Endothelial cell of umbilical vein (primary cell): ENCODE measurements around the gene UHRF1. TPM values are rescaled to one million over a fixed set of nuclear protein-coding genes. Genes with fewer than 3 reads are reported as not detected.
"Not testable (repeated sequence)": the region's sequence is repeated elsewhere in the genome, so short reads cannot be mapped to it uniquely, and the experiment has no call there.

Source experiments
- BruUV-seq: library from RNA; stranded (reverse); fragments of 400-500 nt; replicated peaks from 2 replicates; lab custom pipeline; 2021; lab: Mats Ljungman, UMichigan
- CTCF ChIA-PET: fragments of 300-600, 350-600 bp; sonication (Branson Sonifier 250); formaldehyde crosslinking; loops from one replicate; lab custom pipeline; 2021; ENCODE audit warnings: antibody characterized with exemption, inconsistent platforms; lab: Charles Lee
- POLR2A ChIA-PET: fragments of 300-600, 350-600 bp; sonication (Branson Sonifier 250); formaldehyde crosslinking; loops from one replicate; lab custom pipeline; 2021; ENCODE audit warnings: antibody characterized with exemption, inconsistent platforms; lab: Charles Lee
- DNase-seq: peaks from one replicate; pipeline ENCODE4 v3.0.0-alpha.2; 2011; ENCODE audit warnings: low read depth, low spot score
- FAIRE-seq: peaks from 2 replicates; lab custom pipeline; 2011; peaks lifted over from hg19 to GRCh38; lab: Jason Lieb, UNC
- H2AFZ ChIP-seq: 2 replicates; pipeline ENCODE4 v1.6.0; 2012; ENCODE audit warnings: low read depth, low read length, control low read depth, inconsistent platforms
- H3K27ac ChIP-seq: 2 replicates; pipeline ENCODE4 v1.5.1; 2011; ENCODE audit warnings: low read depth, mild to moderate bottlenecking, control low read depth, low read length, moderate library complexity; ENCODE audit not compliant: insufficient read depth
- H3K27me3 ChIP-seq, 2 experiments: 2 replicates each; pipeline versions ENCODE4 v1.6.0 to v1.6.1; 2011; ENCODE audit warnings: low read length in 2 of 2, mixed read lengths in 1 of 2; ENCODE audit not compliant: control insufficient read depth in 2 of 2, insufficient read depth in 2 of 2
- H3K36me3 ChIP-seq, 2 experiments: 2 replicates in 1 of 2; 3 replicates in 1 of 2; pipeline ENCODE4 v1.5.1; 2011; ENCODE audit warnings: low read length in 2 of 2, mild to moderate bottlenecking in 1 of 2, moderate library complexity in 1 of 2; ENCODE audit not compliant: control insufficient read depth in 2 of 2, insufficient read depth in 2 of 2; ENCODE audit errors: extremely low read depth in 1 of 2
- H3K4me1 ChIP-seq: 3 replicates; pipeline ENCODE4 v1.5.1; 2011; ENCODE audit warnings: mild to moderate bottlenecking, low read length; ENCODE audit not compliant: control insufficient read depth, insufficient read depth; ENCODE audit errors: extremely low read depth
- H3K4me2 ChIP-seq: 2 replicates; pipeline ENCODE4 v1.6.1; 2011; ENCODE audit warnings: low read length, control low read depth, mixed read lengths; ENCODE audit not compliant: insufficient read depth
- H3K4me3 ChIP-seq, 3 experiments: fragments of 200-600 bp in 1 of 3; sonication (generic), shearing (Covaris generic) in 1 of 3; replicated peaks in 1 of 3; 2 replicates each; pipeline ENCODE4 v1.5.1; 2011 to 2016; ENCODE audit warnings: control low read depth in 3 of 3, low read length in 3 of 3, mild to moderate bottlenecking in 2 of 3, inconsistent platforms in 1 of 3, low read depth in 1 of 3, moderate library complexity in 1 of 3; ENCODE audit not compliant: insufficient read depth in 1 of 3
- H3K79me2 ChIP-seq: 2 replicates; pipeline ENCODE4 v1.6.0; 2012; ENCODE audit warnings: low read length, inconsistent platforms; ENCODE audit not compliant: control insufficient read depth, insufficient read depth
- H3K9ac ChIP-seq: replicated peaks from 2 replicates; pipeline ENCODE3; 2011; ENCODE audit warnings: low read length, control low read depth; ENCODE audit not compliant: insufficient read depth; ENCODE audit errors: extremely low read depth
- H3K9me1 ChIP-seq: replicated peaks from 3 replicates; pipeline ENCODE4 v1.6.0; 2011; ENCODE audit warnings: mild to moderate bottlenecking, low read length; ENCODE audit not compliant: control insufficient read depth, insufficient read depth; ENCODE audit errors: extremely low read depth
- H3K9me3 ChIP-seq: replicated peaks from 2 replicates; pipeline ENCODE4 v1.5.1; 2012; ENCODE audit warnings: low read length, inconsistent platforms; ENCODE audit not compliant: control insufficient read depth, insufficient read depth
- H4K20me1 ChIP-seq: replicated peaks from 2 replicates; pipeline ENCODE3; 2011; ENCODE audit warnings: mild to moderate bottlenecking, low read length; ENCODE audit not compliant: control insufficient read depth, insufficient read depth; ENCODE audit errors: extremely low read depth
- CTCF ChIP-seq, 2 donors: IDR thresholded peaks; 1 replicate in 1 of 2; 2 replicates in 1 of 2; pipeline ENCODE4 v1.5.1; 2011; ENCODE audit warnings: low read length in 2 of 2, mild to moderate bottlenecking in 2 of 2, moderate library complexity in 2 of 2, control low read depth in 1 of 2, inconsistent platforms in 1 of 2, low read depth in 1 of 2; ENCODE audit not compliant: insufficient read depth in 1 of 2; ENCODE audit errors: extremely low read depth in 1 of 2
- FOS ChIP-seq: IDR thresholded peaks from 2 replicates; pipeline ENCODE4 v1.6.1; 2011; ENCODE audit warnings: mild to moderate bottlenecking, low read length, moderate library complexity, borderline replicate concordance; ENCODE audit not compliant: insufficient read depth
- GATA2 ChIP-seq: IDR thresholded peaks from 2 replicates; pipeline ENCODE4 v1.7.0; 2011; ENCODE audit warnings: low read depth, mild to moderate bottlenecking, moderate library complexity, mixed read lengths, low read length; ENCODE audit not compliant: insufficient read length, insufficient read depth
- JUN ChIP-seq: IDR thresholded peaks from 2 replicates; pipeline ENCODE4 v1.6.1; 2011; ENCODE audit warnings: borderline replicate concordance, low read depth; ENCODE audit not compliant: insufficient read length, insufficient read depth
- MYC ChIP-seq: IDR thresholded peaks from one replicate; pipeline ENCODE4 v1.6.1; 2011; ENCODE audit warnings: mild to moderate bottlenecking, low read depth, low read length
- POLR2A ChIP-seq: IDR thresholded peaks from 2 replicates; pipeline ENCODE4 v1.6.1; 2012; ENCODE audit warnings: low read depth, mild to moderate bottlenecking, control low read depth, low read length
- dilution Hi-C: fragments of 300-500 bp; cut with MboI; formaldehyde crosslinking; loops from one replicate; pipeline ENCODE4 v1.15.0; 2019; ENCODE audit warnings: low sequenced_read_pairs; ENCODE audit not compliant: extremely low pct_ligation_motif_present
- intact Hi-C: fragments of 100-400 bp; cut with micrococcal nuclease; formaldehyde crosslinking; loops from one replicate; pipeline ENCODE4 v1.10.0; 2022
- polyA plus RNA-seq, 4 experiments: library from polyadenylated mRNA; depleted of rRNA in 3 of 4; stranded (reverse) in 3 of 4; unstranded in 1 of 4; fragments of >200 nt; gene quantifications; 2 replicates each; pipeline versions ENCODE4 v1.2.1 to v1.2.3, GENCODE V29; 2011 to 2012; ENCODE audit warnings: missing spikeins in 1 of 4
- total RNA-seq: library from RNA; stranded (reverse); gene quantifications from 2 replicates; pipeline ENCODE4 v1.2.3, GENCODE V29; 2021

UHRF1 gene
- total and polyA plus RNA-seq, 2 donors (not counting 3 experiments of a cell fraction or from before 2014, with no cell fraction given): 13.3 to 76.8 TPM

DNA sequence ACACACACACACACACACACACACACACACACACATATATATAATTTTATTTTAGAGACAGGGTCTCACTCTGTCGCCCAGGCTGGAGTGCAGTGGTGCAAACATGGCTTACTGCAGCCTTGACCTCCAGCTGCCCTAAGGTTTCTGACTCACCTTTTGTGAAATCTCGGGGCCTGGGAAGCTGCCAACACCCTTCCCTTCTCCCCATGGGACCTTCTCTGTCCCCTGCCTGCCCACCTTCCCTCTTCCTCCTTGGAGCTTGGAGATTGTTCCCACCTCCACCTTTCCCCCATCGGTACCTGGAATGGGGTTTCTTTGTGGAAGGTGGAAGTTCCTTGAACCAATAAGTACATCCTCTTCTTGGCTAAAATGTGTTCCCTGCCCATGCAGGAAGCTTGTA, 12.9 kb upstream of the UHRF1 start:
- Histone ChIP-seq H3K9me1 (no peaks in the 10 kb centered on the region), H3K9me3 (no peaks in the 10 kb centered on the region), H3K9ac (no peak overlapping the region), H3K4me2 (no peak overlapping the region), H3K4me3 (no peak overlapping the region), H4K20me1 (no peaks in the 10 kb centered on the region), H3K4me1 (no peaks in the 10 kb centered on the region), H3K27ac (no peak overlapping the region), H3K27me3 (no peaks in the 10 kb centered on the region), H3K36me3 (no peaks in the 10 kb centered on the region), H3K79me2 (no peaks in the 10 kb centered on the region), H2AFZ (no peak overlapping the region)
- TF ChIP-seq POLR2A (no peak), MYC (no peak), JUN (no peak), GATA2 (no peak), CTCF (IDR thresholded peaks at IDR 0.05; ENCODE audit: extremely low read depth in 1 of 2, insufficient read depth in 1 of 2, low read depth in 1 of 2, low read length in 2 of 2) (no peak)
- CTCF ChIA-PET: interaction anchor here (1.3 to 2.5 kb wide), 3 partner anchors 9 to 45 kb away, joined by 3 to 7 read pairs (median 4); no protein-coding TSS in a partner anchor
- dilution Hi-C loops (no loop called here), intact Hi-C loops (no loop called here)
- POLR2A ChIA-PET: no interaction called here
- no TSS peak for BruUV-seq
- no peak for FAIRE-seq
- DNase-seq: no peak

DNA sequence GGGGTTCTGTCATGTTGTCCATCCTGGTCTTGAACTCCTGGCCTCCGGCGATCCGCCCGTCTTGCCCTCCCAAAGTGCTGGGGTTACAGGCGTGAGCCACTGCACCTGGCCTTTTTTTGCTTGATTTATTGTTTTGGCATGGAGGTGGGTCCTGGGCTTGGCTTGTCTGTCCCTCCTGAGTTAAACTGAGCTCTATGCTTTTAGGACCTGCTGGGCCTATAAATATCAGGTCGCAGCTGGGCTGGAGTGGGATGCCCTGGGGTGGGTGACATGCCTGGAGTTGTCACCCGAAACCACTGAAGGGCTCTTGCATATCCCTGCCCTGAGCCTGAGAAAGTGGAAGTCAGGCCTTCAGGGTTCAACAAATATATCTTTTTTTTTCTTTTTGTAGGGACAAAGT, 12.2 kb upstream of the UHRF1 start:
- Histone ChIP-seq H3K4me1 (no peaks in the 10 kb centered on the region), H3K79me2 (no peaks in the 10 kb centered on the region), H3K27me3 (no peaks in the 10 kb centered on the region), H3K27ac (no peak overlapping the region), H3K36me3 (no peaks in the 10 kb centered on the region), H4K20me1 (no peaks in the 10 kb centered on the region), H3K4me3 (no peak overlapping the region), H3K9me3 (no peaks in the 10 kb centered on the region), H2AFZ (no peak overlapping the region), H3K9ac (no peak overlapping the region), H3K4me2 (no peak overlapping the region), H3K9me1 (no peaks in the 10 kb centered on the region)
- DNase-seq (no peak), FAIRE-seq (no peak)
- BruUV-seq: no TSS peak
- intact Hi-C loops: no loop called here
- dilution Hi-C loops: no loop called here
- POLR2A ChIA-PET: no interaction called here
- CTCF ChIA-PET: interaction anchor here (1.3 to 1.5 kb wide), 2 partner anchors 10 to 15 kb away, joined by 3 to 4 read pairs; no protein-coding TSS in a partner anchor
- TF ChIP-seq FOS: no peak
- no peak for TF ChIP-seq MYC

GRCh38 chr19:4900879-4901278, 8.4 kb upstream of the UHRF1 start:
- CTCF ChIA-PET, H3K27ac ChIP-seq, H3K9ac ChIP-seq, dilution Hi-C loops, POLR2A ChIA-PET, H4K20me1 ChIP-seq, H3K4me3 ChIP-seq, H2AFZ ChIP-seq, H3K4me1 ChIP-seq, H3K27me3 ChIP-seq, H3K36me3 ChIP-seq, intact Hi-C loops, H3K4me2 ChIP-seq, H3K9me1 ChIP-seq, H3K79me2 ChIP-seq, FAIRE-seq, H3K9me3 ChIP-seq, BruUV-seq, DNase-seq: not testable (repeated sequence)
